NCI-H345 (cell line): ENCODE measurements around the gene MAPK8IP1.

ENCODE experiments used
- DNase-seq: peaks from one replicate; lab custom pipeline; 2025; lab: John Stamatoyannopoulos, UW

Gene MAPK8IP1

DNA sequence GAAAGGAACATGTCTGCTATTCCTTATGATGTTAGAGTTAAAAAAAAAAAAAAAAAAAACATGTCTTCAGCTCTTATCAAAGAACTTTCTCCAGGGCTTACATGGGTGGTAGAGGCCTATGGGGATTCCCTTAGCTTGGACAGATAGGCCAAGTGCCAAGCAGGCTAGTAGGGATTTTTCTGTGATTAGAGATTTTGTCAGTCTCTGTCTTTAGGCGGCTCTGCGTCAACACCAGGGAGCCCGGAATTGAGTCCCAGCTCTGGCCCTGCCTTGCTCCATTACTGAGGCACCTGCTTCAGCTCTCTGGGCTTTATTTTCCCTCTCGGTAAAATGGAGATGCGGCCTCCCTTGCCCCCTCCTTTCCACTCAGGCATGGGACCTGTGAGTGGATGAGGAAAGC, 25.1 kb upstream of the MAPK8IP1 start:
- no peak for DNase-seq

- DNase-seq = no peak
Measured at GRCh38 chr11:45860764-45861510, 24.5 kb upstream of the MAPK8IP1 start.

DNA sequence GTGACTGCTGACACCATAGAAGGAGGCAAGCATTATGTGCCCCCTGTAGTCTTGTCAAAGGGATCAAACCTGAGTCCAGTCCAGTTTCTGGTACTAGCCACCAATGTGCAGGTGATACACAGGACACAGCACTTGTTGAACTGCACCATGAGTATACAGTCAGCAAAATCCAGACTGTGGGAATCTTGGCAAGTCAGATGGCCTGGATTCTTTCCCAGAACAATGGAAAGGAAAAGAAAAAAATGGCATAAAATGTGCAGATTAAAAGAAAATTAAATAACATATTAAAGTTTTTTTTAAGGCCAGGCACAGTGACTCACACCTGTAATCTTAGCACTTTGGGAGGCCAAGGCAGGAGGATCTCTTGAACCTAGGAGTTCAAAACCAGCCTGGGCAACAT, 21.4 kb upstream of the MAPK8IP1 start:
- no peak for DNase-seq

GRCh38 chr11:45869551-45869950, 15.9 kb upstream of the MAPK8IP1 start:
- DNase-seq = no peak

DNA sequence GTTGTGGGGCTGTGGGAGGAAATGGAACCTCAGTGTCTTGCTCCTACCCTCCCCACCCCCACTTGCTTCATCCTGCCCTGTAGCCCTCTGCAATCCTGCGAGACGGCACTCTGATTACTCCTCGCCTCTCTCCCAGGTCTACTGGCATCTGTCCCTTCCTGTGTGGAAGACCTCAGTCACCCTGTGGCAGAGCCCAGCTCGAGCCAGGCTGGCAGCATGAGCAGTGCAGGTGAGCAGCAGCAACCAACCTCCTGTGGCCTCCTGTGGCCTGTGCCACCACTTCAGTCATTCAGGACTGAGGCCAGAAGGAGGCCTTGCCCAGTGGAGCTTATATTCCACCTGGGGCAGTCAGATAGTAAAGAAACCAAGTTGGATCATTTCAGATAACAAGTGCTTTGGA, 14.7 kb upstream of the MAPK8IP1 start:
- DNase-seq = no peak

GRCh38 chr11:45871638-45872037, 13.8 kb upstream of the MAPK8IP1 start:
- DNase-seq = no peak

GRCh38 chr11:45872651-45873356, 12.6 kb upstream of the MAPK8IP1 start:
- peak; percentile 45 for DNase-seq

GRCh38 chr11:45876401-45876800, 9.1 kb upstream of the MAPK8IP1 start:
- DNase-seq = no peak

GRCh38 chr11:45877221-45877620, 8.2 kb upstream of the MAPK8IP1 start:
- DNase-seq = no peak

DNA sequence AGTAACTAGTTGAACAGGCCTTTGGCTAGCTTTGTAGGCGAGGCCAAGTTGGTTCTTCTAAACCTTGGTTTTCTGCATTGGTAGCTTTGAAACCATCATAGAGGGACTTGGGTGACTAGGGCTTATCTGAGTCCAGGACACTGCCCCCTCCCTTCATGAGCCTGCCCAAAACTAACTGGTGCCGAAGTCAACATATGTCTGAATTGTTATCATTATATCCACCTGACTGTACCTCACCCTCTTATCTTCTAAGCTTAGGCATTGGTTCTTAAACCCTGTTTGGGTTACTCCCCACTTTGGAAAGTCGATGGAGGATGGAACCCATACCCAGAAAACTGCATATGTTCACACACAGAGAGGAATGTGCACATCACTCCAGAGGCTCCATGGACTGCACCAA, 7.6 kb upstream of the MAPK8IP1 start:
- no peak for DNase-seq

GRCh38 chr11:45879803-45880686, 5.4 kb upstream of the MAPK8IP1 start:
- no peak for DNase-seq

DNA sequence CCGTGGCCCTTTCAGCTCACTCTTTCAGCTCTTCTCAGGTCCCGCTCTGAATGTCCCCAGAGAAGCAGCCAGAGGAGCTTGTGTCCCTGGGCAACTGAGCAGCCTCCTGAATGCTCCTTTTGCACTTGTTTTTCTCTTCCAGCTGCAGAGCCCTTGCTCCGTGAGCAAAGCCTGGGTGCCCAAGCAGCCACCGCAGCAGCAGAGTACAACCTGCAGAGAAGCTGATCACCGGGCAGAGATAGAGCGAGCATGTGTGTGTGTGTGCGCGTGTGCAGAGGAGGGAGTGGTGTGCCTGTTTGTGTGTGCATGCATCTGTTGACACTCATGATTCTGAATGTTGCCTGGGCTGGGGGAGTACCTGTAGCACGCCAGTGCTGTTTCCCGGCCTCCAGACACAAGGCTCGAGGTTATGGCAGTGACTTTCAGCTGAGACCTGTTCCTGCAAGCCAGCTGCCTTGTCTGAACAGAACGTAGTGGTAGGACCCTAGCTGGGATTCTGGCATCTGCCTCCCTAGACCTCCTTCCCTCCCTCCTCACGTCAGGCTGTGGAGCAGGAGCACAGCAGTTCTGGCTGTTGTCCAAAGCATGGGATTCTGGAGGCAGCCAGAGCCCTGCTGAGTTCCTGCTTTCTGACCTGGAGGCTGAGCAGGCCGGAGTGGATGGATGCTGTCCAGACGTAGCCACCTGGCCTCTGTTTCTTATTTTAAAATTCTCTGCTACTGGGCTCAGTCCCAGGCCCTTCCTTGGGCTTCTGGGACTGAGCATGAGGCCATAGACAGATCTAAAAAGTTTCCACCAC, 4.5 kb upstream of the MAPK8IP1 start:
- no peak for DNase-seq

- no peak for DNase-seq
Measured at GRCh38 chr11:45881708-45882368, 3.6 kb upstream of the MAPK8IP1 start.

DNA sequence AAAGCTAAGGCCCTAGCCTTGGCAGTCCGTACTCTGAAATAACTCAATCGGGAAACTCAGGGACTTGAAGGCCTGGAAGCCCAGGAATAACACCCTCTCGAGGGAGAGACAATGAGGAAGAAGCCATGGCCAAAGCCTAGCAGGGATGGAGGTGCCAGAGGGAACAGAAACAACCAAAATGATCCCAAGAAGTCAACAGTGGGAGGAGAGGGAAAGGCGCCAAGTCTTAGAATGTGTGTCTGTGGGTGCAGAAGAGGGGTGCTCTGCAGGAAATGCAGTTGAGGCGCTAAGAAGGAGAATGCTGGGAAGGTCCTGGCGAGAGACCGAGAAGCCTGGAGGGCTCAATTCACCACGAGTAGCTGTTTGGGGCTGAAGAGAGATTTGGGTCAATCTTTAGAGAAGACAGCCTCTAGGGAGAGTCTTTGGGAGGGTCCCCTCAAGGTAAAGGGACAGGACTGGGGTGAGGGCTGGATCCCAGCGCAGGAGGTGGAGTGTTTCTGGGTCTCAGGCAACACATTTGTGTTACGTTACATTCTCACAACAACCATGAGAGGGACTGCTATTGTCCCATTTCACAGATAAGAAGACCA, 760 bp upstream of the MAPK8IP1 start:
- DNase-seq = no peak

DNA sequence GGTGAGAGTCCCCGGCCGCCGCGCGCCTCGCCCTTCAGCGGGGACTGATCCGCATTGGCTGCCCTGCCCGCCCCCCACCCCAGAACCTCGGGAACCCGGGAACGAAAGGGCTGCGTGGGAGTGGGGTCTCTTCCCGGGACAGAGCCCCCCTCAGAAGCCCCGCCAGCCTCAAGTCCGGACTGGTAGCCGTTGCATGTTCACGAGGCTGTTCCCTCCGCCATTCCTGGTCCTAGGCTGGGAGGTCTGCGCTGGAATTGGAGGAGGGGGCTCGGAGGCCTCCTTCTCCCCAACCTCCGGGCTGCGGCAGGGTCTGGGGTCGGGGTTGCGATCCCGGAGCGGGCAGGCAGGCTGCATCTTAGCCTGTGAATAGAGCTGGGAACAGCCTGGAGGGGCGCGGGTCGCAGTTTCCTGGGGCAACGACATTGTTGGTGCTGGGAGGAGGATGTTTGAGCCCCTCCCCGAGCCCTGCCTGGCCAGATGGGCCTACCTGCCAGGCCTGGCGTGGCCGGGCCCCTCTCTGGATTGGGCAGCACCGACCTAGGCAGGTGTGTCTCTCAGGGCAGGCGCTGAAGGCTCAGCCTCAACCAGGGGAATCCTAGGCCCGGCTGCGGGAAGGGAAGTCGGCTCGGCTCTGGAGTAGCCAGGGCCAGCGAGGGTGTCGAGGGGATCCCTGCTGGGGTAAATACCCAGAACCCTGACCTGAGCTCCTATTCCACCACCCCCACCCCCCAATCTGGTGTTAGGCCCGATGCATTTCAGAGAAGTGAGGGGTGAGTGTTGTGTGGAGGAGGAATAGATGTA, 670 bp downstream of the MAPK8IP1 start:
- DNase-seq = peak; percentile 18

DNA sequence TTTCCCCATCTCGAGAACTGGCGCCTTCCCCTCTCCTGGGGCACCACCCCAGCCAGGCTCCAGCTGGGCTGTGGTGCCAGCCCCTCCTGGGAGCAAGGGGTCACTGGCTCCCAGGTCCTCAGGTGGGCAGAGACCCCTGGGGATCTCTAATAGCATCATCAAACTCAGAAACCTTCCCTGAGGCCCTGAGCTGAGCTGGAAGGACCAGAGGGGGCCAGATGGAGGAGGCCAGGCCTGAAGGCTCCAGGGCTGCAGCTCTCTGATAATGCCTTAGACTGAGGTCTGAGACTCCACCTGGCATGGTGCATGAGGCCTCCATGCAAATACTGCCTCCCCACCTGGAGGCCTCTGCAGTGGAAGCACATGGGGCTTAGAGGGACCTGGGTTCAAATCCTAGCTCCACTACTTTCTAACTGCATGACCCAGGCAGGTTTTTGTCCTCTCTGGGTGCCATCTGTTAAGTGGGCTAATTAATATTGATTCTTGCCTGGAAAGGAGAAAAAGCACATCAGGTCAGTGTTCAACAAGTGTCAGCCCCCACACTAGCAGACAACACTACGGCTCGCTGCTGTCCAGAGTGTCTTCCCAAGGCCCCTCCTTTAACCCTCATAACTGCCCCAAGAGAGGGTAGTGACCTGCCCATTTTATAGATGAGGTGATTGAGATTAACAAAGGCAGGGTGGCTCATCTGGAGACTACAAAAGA, 1.5 kb downstream of the MAPK8IP1 start:
- DNase-seq = no peak

- DNase-seq = no peak
Measured at GRCh38 chr11:45887587-45887986, 2.1 kb downstream of the MAPK8IP1 start.

GRCh38 chr11:45889555-45889954, 4.1 kb downstream of the MAPK8IP1 start:
- no peak for DNase-seq

DNA sequence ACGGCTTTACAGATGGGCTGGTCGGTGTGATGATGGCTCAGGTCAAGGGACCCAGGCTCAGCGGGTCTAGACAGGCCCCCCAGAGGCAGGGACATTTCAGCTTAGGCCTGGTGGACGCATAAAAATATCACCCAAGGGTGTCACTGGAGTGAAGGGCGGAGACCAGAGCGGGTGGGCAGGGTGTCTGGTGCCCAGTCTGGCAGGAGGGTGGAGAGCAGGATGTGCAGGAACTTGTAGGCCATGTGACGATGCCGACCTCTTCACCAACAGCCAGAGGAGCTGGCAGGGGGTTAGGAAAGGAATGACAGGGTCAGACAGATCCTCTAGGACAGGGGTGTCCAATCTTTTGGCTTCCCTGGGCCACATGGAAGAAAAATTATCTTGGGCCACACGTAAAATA, 4.5 kb downstream of the MAPK8IP1 start:
- DNase-seq = no peak
